A204.1 (cell line): ENCODE data around the gene ZNF484.
"Not testable (repeated sequence)": the region's sequence is repeated elsewhere in the genome, so short reads cannot be mapped to it uniquely, and the experiment has no call there.

Source experiments
- FAIRE-seq: peaks from 2 replicates; lab custom pipeline; 2012; peaks lifted over from hg19 to GRCh38; lab: Jason Lieb, UNC

The ZNF484 gene

GRCh38 chr9:92877531-92878430 is at the start of gene ZNF484:
ZNF484 (minus strand) TSS chr9:92878038; CDS start chr9:92875029, 3,009 bp downstream.
- FAIRE-seq = peak; percentile 97

- FAIRE-seq = no peak
Observed at GRCh38 chr9:92920437-92920836, 42.6 kb upstream of the ZNF484 start.

- no peak for FAIRE-seq
Observed at GRCh38 chr9:92917176-92917800, 39.5 kb upstream of the ZNF484 start.

- no peak for FAIRE-seq
Observed at GRCh38 chr9:92911511-92912475, 34.0 kb upstream of the ZNF484 start.

GRCh38 chr9:92905137-92905536 is 27.3 kb upstream of the ZNF484 start:
- not testable (repeated sequence) for FAIRE-seq

GRCh38 chr9:92897323-92897722 is 19.5 kb upstream of the ZNF484 start:
- no peak for FAIRE-seq

- no peak for FAIRE-seq
Observed at GRCh38 chr9:92895812-92896436, 18.1 kb upstream of the ZNF484 start.

GRCh38 chr9:92894711-92895362 is 17.0 kb upstream of the ZNF484 start:
- no peak for FAIRE-seq

- not testable (repeated sequence) for FAIRE-seq
Observed at GRCh38 chr9:92893916-92894610, 16.2 kb upstream of the ZNF484 start.

GRCh38 chr9:92892276-92892675 is 14.4 kb upstream of the ZNF484 start:
- FAIRE-seq = not testable (repeated sequence)

- FAIRE-seq = no peak
Observed at GRCh38 chr9:92890761-92891160, 12.9 kb upstream of the ZNF484 start.

- no peak for FAIRE-seq
Observed at GRCh38 chr9:92887880-92888338, 10.1 kb upstream of the ZNF484 start.

- FAIRE-seq = not testable (repeated sequence)
Observed at GRCh38 chr9:92886846-92887610, 9.2 kb upstream of the ZNF484 start.

- FAIRE-seq = not testable (repeated sequence)
Observed at GRCh38 chr9:92883666-92884405, 6.0 kb upstream of the ZNF484 start.

GRCh38 chr9:92882276-92882675 is 4.4 kb upstream of the ZNF484 start:
- FAIRE-seq = no peak

- no peak for FAIRE-seq
Observed at GRCh38 chr9:92875373-92875772, 2.5 kb downstream of the ZNF484 start.

GRCh38 chr9:92870289-92870688 is 7.5 kb downstream of the ZNF484 start:
- FAIRE-seq = no peak

- FAIRE-seq = not testable (repeated sequence)
Observed at GRCh38 chr9:92866600-92866999, 11.2 kb downstream of the ZNF484 start.

GRCh38 chr9:92864152-92864551 is 13.7 kb downstream of the ZNF484 start:
- FAIRE-seq = no peak
